K562 (cell line): ENCODE measurements around the gene NUDT9. TPM values are rescaled to one million over a fixed set of nuclear protein-coding genes. Genes with fewer than 3 reads are reported as not detected.

Experiments
- ATAC-seq: fragments of 200-7000 bp; cut with Tn5 transposase; 3 replicates; pipeline ENCODE4 v1.9.1; 2020; ENCODE audit warnings: moderate library complexity
- BruUV-seq: library from RNA; stranded (reverse); fragments of 400-500 nt; replicated peaks from 2 replicates; lab custom pipeline; 2021; lab: Mats Ljungman, UMichigan
- CTCF ChIA-PET: fragments of 300-600 bp; formaldehyde crosslinking; extraction: SDS; loops from one replicate; lab custom pipeline; 2021; ENCODE audit warnings: low intra/inter-chr PET ratio; lab: Yijun Ruan, JAX
- POLR2A ChIA-PET: fragments of 300-600, 350-650 bp; sonication (Branson Sonifier 250); formaldehyde crosslinking; extraction: SDS; loops from one replicate; lab custom pipeline; 2021; ENCODE audit warnings: antibody characterized with exemption, inconsistent platforms; lab: Yijun Ruan, JAX
- DNase-seq, 4 experiments: peaks; one replicate each; pipeline versions ENCODE4 v3.0.0 to v3.0.0-alpha.2; 2011 to 2018; ENCODE audit warnings: low spot score in 3 of 4, mixed read lengths in 3 of 4; ENCODE audit errors: extremely low read depth in 1 of 4
- FAIRE-seq: peaks from 2 replicates; lab custom pipeline; 2011; peaks lifted over from hg19 to GRCh38; lab: Jason Lieb, UNC
- H2AFZ ChIP-seq: 2 replicates; pipeline ENCODE4 v1.6.0; 2011; ENCODE audit warnings: low read depth, low read length, control low read depth, inconsistent platforms
- H3K27ac ChIP-seq: fragments of 200-600 bp; 3 replicates; pipeline ENCODE4 v1.8.0; 2011; ENCODE audit warnings: low read depth, mild to moderate bottlenecking, control low read depth, inconsistent platforms, low read length, moderate library complexity, mixed read lengths; ENCODE audit errors: extremely low read depth
- H3K27me3 ChIP-seq, 2 experiments: fragments of 300-600 bp in 1 of 2; 2 replicates in 1 of 2; 3 replicates in 1 of 2; pipeline versions ENCODE4 v1.6.0 to v1.8.0; 2011; ENCODE audit warnings: inconsistent platforms in 2 of 2, low read length in 2 of 2, mild to moderate bottlenecking in 1 of 2, mixed read lengths in 1 of 2, moderate library complexity in 1 of 2; ENCODE audit not compliant: control insufficient read depth in 2 of 2, insufficient read depth in 2 of 2
- H3K36me3 ChIP-seq: fragments of 300-600 bp; 3 replicates; pipeline ENCODE4 v1.8.0; 2011; ENCODE audit warnings: mild to moderate bottlenecking, low read length, inconsistent platforms; ENCODE audit not compliant: control insufficient read depth, insufficient read depth
- H3K4me1 ChIP-seq, 2 experiments: fragments of 200-600 bp in 1 of 2; replicated peaks in 1 of 2; 2 replicates in 1 of 2; 3 replicates in 1 of 2; pipeline versions ENCODE4 v1.5.1 to v1.8.0; 2011; ENCODE audit warnings: inconsistent platforms in 2 of 2, low read length in 2 of 2, mild to moderate bottlenecking in 1 of 2, mixed read lengths in 1 of 2, moderate library complexity in 1 of 2; ENCODE audit not compliant: control insufficient read depth in 2 of 2, insufficient read depth in 2 of 2
- H3K4me2 ChIP-seq: 2 replicates; pipeline ENCODE4 v1.6.1; 2011; ENCODE audit warnings: low read length, control low read depth, inconsistent platforms, mixed read lengths; ENCODE audit not compliant: insufficient read depth
- H3K4me3 ChIP-seq: fragments of 200-600 bp; sonication (generic), shearing (Covaris generic); 2 replicates; pipeline ENCODE4 v1.5.1; 2016; ENCODE audit warnings: control low read depth, inconsistent platforms
- H3K79me2 ChIP-seq: fragments of 200-600 bp; 3 replicates; pipeline ENCODE4 v1.8.0; 2011; ENCODE audit warnings: low read length, inconsistent platforms; ENCODE audit not compliant: control insufficient read depth, insufficient read depth
- H3K9ac ChIP-seq, 2 experiments: 2 replicates each; pipeline versions ENCODE4 v1.6.0 to v1.6.1; 2011; ENCODE audit warnings: low read depth in 2 of 2, low read length in 2 of 2, control low read depth in 1 of 2, inconsistent platforms in 1 of 2, mild to moderate bottlenecking in 1 of 2, mixed read lengths in 1 of 2; ENCODE audit not compliant: insufficient read depth in 1 of 2
- H3K9me1 ChIP-seq: one replicate; pipeline ENCODE4 v1.6.0; 2011; ENCODE audit warnings: inconsistent platforms, mild to moderate bottlenecking, low read length, moderate library complexity; ENCODE audit not compliant: control insufficient read depth, insufficient read depth
- H3K9me3 ChIP-seq: replicated peaks from 2 replicates; pipeline ENCODE4 v1.5.1; 2011; ENCODE audit warnings: low read depth, low read length, inconsistent platforms; ENCODE audit not compliant: control insufficient read depth, insufficient read depth
- H4K20me1 ChIP-seq: replicated peaks from 2 replicates; pipeline ENCODE4 v1.6.1; 2011; ENCODE audit warnings: low read length, inconsistent platforms, mixed read lengths; ENCODE audit not compliant: control insufficient read depth, insufficient read depth
- ATF2 ChIP-seq: sonication (generic); formaldehyde crosslinking; IDR thresholded peaks from 2 replicates; pipeline ENCODE4 v1.8.1; 2022; ENCODE audit warnings: missing genetic modification reagents
- CCNT2 ChIP-seq: IDR thresholded peaks from 2 replicates; pipeline ENCODE4 v1.6.1; 2011; ENCODE audit warnings: borderline replicate concordance, low read depth, mild to moderate bottlenecking, moderate library complexity, mixed read lengths, low read length; ENCODE audit not compliant: insufficient read length; ENCODE audit errors: extremely low read depth
- MEF2D ChIP-seq: conservative IDR thresholded peaks from 2 replicates; pipeline ENCODE4 v1.6.1; 2016; ENCODE audit warnings: low read depth, missing genetic modification characterization, missing compliant biosample characterization
- NFXL1 ChIP-seq: fragments of 450-650 bp; formaldehyde crosslinking; IDR thresholded peaks from 2 replicates; pipeline ENCODE4 v1.4.0; 2021; ENCODE audit warnings: mild to moderate bottlenecking
- NFYB ChIP-seq: IDR thresholded peaks from 2 replicates; pipeline ENCODE4 v1.6.1; 2011; ENCODE audit warnings: mild to moderate bottlenecking, moderate library complexity; ENCODE audit not compliant: insufficient read length; ENCODE audit errors: extremely low read depth
- NONO ChIP-seq, 2 experiments: fragments of 200-400 bp in 1 of 2; fragments of 450-650 bp in 1 of 2; formaldehyde crosslinking in 1 of 2; IDR thresholded peaks; 2 replicates each; pipeline ENCODE4 v1.6.1; 2017; ENCODE audit warnings: low read depth in 2 of 2, mild to moderate bottlenecking in 2 of 2, moderate library complexity in 2 of 2, low read length in 1 of 2
- PRDM10 ChIP-seq: fragments of 450-650 bp; IDR thresholded peaks from 2 replicates; pipeline ENCODE4 v1.6.1; 2018; ENCODE audit not compliant: partially characterized antibody
- SRF ChIP-seq, 2 experiments: fragments of 250-450, 450-650 bp in 1 of 2; sonication (Bioruptor Pico) in 1 of 2; sonication (generic) in 1 of 2; formaldehyde crosslinking; IDR thresholded peaks; 2 replicates each; pipeline versions ENCODE4 v1.5.0 to v1.5.1; 2020 to 2022; ENCODE audit warnings: mild to moderate bottlenecking in 1 of 2, missing genetic modification reagents in 1 of 2
- U2AF2 ChIP-seq: fragments of 200-400 bp; formaldehyde crosslinking; optimal IDR thresholded peaks from 2 replicates; pipeline ENCODE3; 2017; ENCODE audit warnings: low read depth, mild to moderate bottlenecking, low read length
- USF2 ChIP-seq: sonication (generic); formaldehyde crosslinking; IDR thresholded peaks from 2 replicates; pipeline ENCODE4 v1.5.0; 2020; ENCODE audit warnings: missing genetic modification reagents
- ZC3H8 ChIP-seq: fragments of 450-650 bp; IDR thresholded peaks from 2 replicates; pipeline ENCODE4 v1.6.1; 2017
- ZNF512 ChIP-seq: IDR thresholded peaks from 2 replicates; pipeline ENCODE4 v1.6.1; 2016; ENCODE audit warnings: missing genetic modification characterization, missing compliant biosample characterization
- WGBS: fragments of 100-300 bp; shearing (Covaris generic); methylation state at CpG from one replicate; pipeline ENCODE4 v1.1.6; 2016; ENCODE audit warnings: low coverage, mixed read lengths; ENCODE audit not compliant: insufficient coverage; ENCODE audit errors: missing lambda C conversion rate; 5-methylcytosine and 5-hydroxymethylcytosine counted together
- in situ Hi-C: fragments of 300-500 bp; cut with MboI; formaldehyde crosslinking; loops from 4 replicates; pipeline ENCODE4 v1.15.0; 2018; ENCODE audit warnings: inconsistent platforms, mixed read lengths
- intact Hi-C: fragments of 100-400 bp; cut with micrococcal nuclease; formaldehyde crosslinking; loops from 2 replicates; pipeline ENCODE4 v1.14.2; 2022
- polyA plus RNA-seq, 8 experiments: library from polyadenylated mRNA; depleted of rRNA in 4 of 8; stranded (reverse) in 5 of 8; unstranded in 3 of 8; fragments of >200 nt; fragmentation: Nextera tagmentation in 2 of 8; fragmentation: Illumina TruSeq in 1 of 8; extraction: Ambion mirVana in 2 of 8; extraction: Trizol in 1 of 8; gene quantifications; 2 replicates each; pipeline versions ENCODE4 v1.2.1 to v1.2.3, GENCODE V29; 2011 to 2014; ENCODE audit warnings: inconsistent platforms in 1 of 8, missing spikeins in 1 of 8
- total RNA-seq, 7 experiments: library from RNA; depleted of rRNA in 6 of 7; stranded (reverse); fragments of >200 nt in 6 of 7; fragmentation: Illumina TruSeq in 2 of 7; extraction: Trizol in 2 of 7; gene quantifications; 2 replicates each; pipeline versions ENCODE4 v1.2.1 to v1.2.3, GENCODE V29; 2011 to 2021; ENCODE audit warnings: low replicate concordance in 1 of 7

The NUDT9 gene
- total and polyA plus RNA-seq, 9 of the 15 experiments (the other 6 are each of a cell fraction or from before 2014, with no cell fraction given): 8.5 to 20.8 (median 18.0) TPM

- TF ChIP-seq NFYB (no peak), PRDM10 (no peak), SRF (CRISPR knock-in tag; IDR thresholded peaks at IDR 0.05) (no peak)
These were observed 68.4 kb downstream of the NUDT9 start (continued) for GRCh38 chr4:87490664-87491369.

- POLR2A ChIA-PET: no interaction called here
- Histone ChIP-seq H3K4me1 (no peaks in the 10 kb centered on the region), H3K36me3 (no peaks in the 10 kb centered on the region), H2AFZ (no peak overlapping the region), H3K79me2 (no peaks in the 10 kb centered on the region), H3K4me2 (no peak overlapping the region), H3K9ac (no peak overlapping the region), H4K20me1 (no peaks in the 10 kb centered on the region), H3K4me3 (no peak overlapping the region), H3K27me3 (no peaks in the 10 kb centered on the region), H3K27ac (no peak overlapping the region), H3K9me3 (no peaks in the 10 kb centered on the region), H3K9me1 (no peaks in the 10 kb centered on the region)
- intact Hi-C loops: loop anchor here (10.0 kb wide), 1 partner anchor 723 kb away; no protein-coding TSS in a partner anchor
- ATAC-seq (no peak), FAIRE-seq (no peak), DNase-seq (no peak)
- CTCF ChIA-PET: no interaction called here
- BruUV-seq: no TSS peak
- in situ Hi-C loops: no loop called here
- 0% methylated on average over 2 of the region's 2 CpGs for WGBS
- TF ChIP-seq NONO (IDR thresholded peaks at IDR 0.05; ENCODE audit: low read depth in 2 of 2, low read length in 1 of 2): no peak
- TF ChIP-seq USF2 (CRISPR knock-in tag): no peak
- TF ChIP-seq ZNF512 (tag): no peak
- TF ChIP-seq NFXL1 (CRISPR knock-in tag): no peak
- TF ChIP-seq ATF2 (CRISPR knock-in tag): no peak
- no peak for TF ChIP-seq MEF2D (tag)
- no peak for TF ChIP-seq ZC3H8
- TF ChIP-seq U2AF2: no peak
- TF ChIP-seq CCNT2: no peak
These were observed 69.1 kb downstream of the NUDT9 start for GRCh38 chr4:87491436-87491835.
